T-helper 2 cell treated with Interferon-gamma antibody and Interleukin-4, amounts not matched to agents 5 μg/mL and 100 μg/mL, for 36 hours (primary cell): ENCODE data around the gene FARP1.

ENCODE experiments used
- DNase-seq: peaks from one replicate; pipeline ENCODE4 v3.0.0; 2021; ENCODE audit warnings: low spot score
- H3K27ac Mint-ChIP-seq: one replicate; pipeline ENCODE4 v1.8.0; 2021; ENCODE audit warnings: mild to moderate bottlenecking, mixed read lengths
- H3K27me3 Mint-ChIP-seq: one replicate; pipeline ENCODE4 v1.8.0; 2021; ENCODE audit warnings: low read depth, mixed read lengths
- H3K36me3 Mint-ChIP-seq: one replicate; pipeline ENCODE4 v1.8.0; 2021; ENCODE audit warnings: low read depth, mixed read lengths
- H3K4me1 Mint-ChIP-seq: one replicate; pipeline ENCODE4 v1.8.0; 2021; ENCODE audit warnings: low read depth, mixed read lengths
- H3K4me3 Mint-ChIP-seq: one replicate; pipeline ENCODE4 v1.8.0; 2022; ENCODE audit warnings: mild to moderate bottlenecking, moderate library complexity, mixed read lengths
- H3K9me3 Mint-ChIP-seq: one replicate; pipeline ENCODE4 v1.8.0; 2021; ENCODE audit warnings: mixed read lengths

The FARP1 gene

GRCh38 chr13:98192008-98192407 lies 49.1 kb downstream of the FARP1 start:
- Mint-ChIP-seq H3K27ac (no peak overlapping the region), H3K36me3 (no peaks in the 10 kb centered on the region), H3K9me3 (no peaks in the 10 kb centered on the region), H3K27me3 (no peaks in the 10 kb centered on the region), H3K4me1 (no peaks in the 10 kb centered on the region), H3K4me3 (no peak overlapping the region)
- DNase-seq: no peak

GRCh38 chr13:98195054-98195791 lies 52.3 kb downstream of the FARP1 start:
- no peak overlapping the region for H3K27ac Mint-ChIP-seq
- no peak overlapping the region for H3K4me3 Mint-ChIP-seq
- DNase-seq: no peak
- H3K27me3 Mint-ChIP-seq: no peaks in the 10 kb centered on the region
- no peaks in the 10 kb centered on the region for H3K4me1 Mint-ChIP-seq
- no peaks in the 10 kb centered on the region for H3K9me3 Mint-ChIP-seq
- H3K36me3 Mint-ChIP-seq: no peaks in the 10 kb centered on the region

- Mint-ChIP-seq H3K27me3 (no peaks in the 10 kb centered on the region), H3K4me1 (no peaks in the 10 kb centered on the region), H3K27ac (no peak overlapping the region), H3K9me3 (no peaks in the 10 kb centered on the region), H3K36me3 (no peaks in the 10 kb centered on the region), H3K4me3 (no peak overlapping the region)
- DNase-seq: no peak
Measured at GRCh38 chr13:98198683-98199082, 55.8 kb downstream of the FARP1 start.

- no peaks in the 10 kb centered on the region for H3K27me3 Mint-ChIP-seq
- no peak for DNase-seq
- H3K9me3 Mint-ChIP-seq: no peaks in the 10 kb centered on the region
- H3K27ac Mint-ChIP-seq: no peak overlapping the region
- H3K4me3 Mint-ChIP-seq: no peak overlapping the region
- no peaks in the 10 kb centered on the region for H3K36me3 Mint-ChIP-seq
- no peaks in the 10 kb centered on the region for H3K4me1 Mint-ChIP-seq
Measured at GRCh38 chr13:98199480-98199879, 56.6 kb downstream of the FARP1 start.

- H3K4me1 Mint-ChIP-seq: no peaks in the 10 kb centered on the region
- H3K36me3 Mint-ChIP-seq: no peaks in the 10 kb centered on the region
- no peaks in the 10 kb centered on the region for H3K27me3 Mint-ChIP-seq
- no peak for DNase-seq
- H3K4me3 Mint-ChIP-seq: no peak overlapping the region
- no peak overlapping the region for H3K27ac Mint-ChIP-seq
- H3K9me3 Mint-ChIP-seq: no peaks in the 10 kb centered on the region
Measured at GRCh38 chr13:98200211-98200878, 57.5 kb downstream of the FARP1 start.

GRCh38 chr13:98201189-98201588 lies 58.3 kb downstream of the FARP1 start:
- H3K4me3 Mint-ChIP-seq: no peak overlapping the region
- no peak for DNase-seq
- H3K4me1 Mint-ChIP-seq: no peaks in the 10 kb centered on the region
- no peak overlapping the region for H3K27ac Mint-ChIP-seq
- no peaks in the 10 kb centered on the region for H3K9me3 Mint-ChIP-seq
- no peaks in the 10 kb centered on the region for H3K36me3 Mint-ChIP-seq
- no peaks in the 10 kb centered on the region for H3K27me3 Mint-ChIP-seq

- no peaks in the 10 kb centered on the region for H3K9me3 Mint-ChIP-seq
- H3K27ac Mint-ChIP-seq: no peak overlapping the region
- H3K27me3 Mint-ChIP-seq: no peaks in the 10 kb centered on the region
- H3K36me3 Mint-ChIP-seq: no peaks in the 10 kb centered on the region
- no peak for DNase-seq
- no peak overlapping the region for H3K4me3 Mint-ChIP-seq
- H3K4me1 Mint-ChIP-seq: no peaks in the 10 kb centered on the region
Measured at GRCh38 chr13:98201984-98202383, 59.1 kb downstream of the FARP1 start.

GRCh38 chr13:98203646-98204326 lies 60.9 kb downstream of the FARP1 start:
- Mint-ChIP-seq H3K27me3 (no peaks in the 10 kb centered on the region), H3K4me3 (no peak overlapping the region), H3K4me1 (no peaks in the 10 kb centered on the region), H3K27ac (no peak overlapping the region), H3K36me3 (no peaks in the 10 kb centered on the region), H3K9me3 (no peaks in the 10 kb centered on the region)
- no peak for DNase-seq

- no peaks in the 10 kb centered on the region for H3K9me3 Mint-ChIP-seq
- H3K36me3 Mint-ChIP-seq: no peaks in the 10 kb centered on the region
- no peaks in the 10 kb centered on the region for H3K4me1 Mint-ChIP-seq
- no peak overlapping the region for H3K4me3 Mint-ChIP-seq
- H3K27me3 Mint-ChIP-seq: no peaks in the 10 kb centered on the region
- H3K27ac Mint-ChIP-seq: no peak overlapping the region
- DNase-seq: no peak
Measured at GRCh38 chr13:98204546-98204945, 61.7 kb downstream of the FARP1 start.

GRCh38 chr13:98206946-98207345 lies 64.1 kb downstream of the FARP1 start:
- Mint-ChIP-seq H3K9me3 (no peaks in the 10 kb centered on the region), H3K4me1 (no peaks in the 10 kb centered on the region), H3K27ac (no peak overlapping the region), H3K4me3 (no peak overlapping the region), H3K36me3 (no peaks in the 10 kb centered on the region), H3K27me3 (no peaks in the 10 kb centered on the region)
- DNase-seq: no peak

GRCh38 chr13:98207416-98207815 lies 64.5 kb downstream of the FARP1 start:
- no peaks in the 10 kb centered on the region for H3K4me1 Mint-ChIP-seq
- DNase-seq: no peak
- no peaks in the 10 kb centered on the region for H3K27me3 Mint-ChIP-seq
- no peak overlapping the region for H3K4me3 Mint-ChIP-seq
- no peaks in the 10 kb centered on the region for H3K9me3 Mint-ChIP-seq
- H3K27ac Mint-ChIP-seq: no peak overlapping the region
- H3K36me3 Mint-ChIP-seq: no peaks in the 10 kb centered on the region

GRCh38 chr13:98208606-98209005 lies 65.7 kb downstream of the FARP1 start:
- no peaks in the 10 kb centered on the region for H3K36me3 Mint-ChIP-seq
- H3K27me3 Mint-ChIP-seq: no peaks in the 10 kb centered on the region
- no peak overlapping the region for H3K4me3 Mint-ChIP-seq
- H3K9me3 Mint-ChIP-seq: no peaks in the 10 kb centered on the region
- DNase-seq: no peak
- no peaks in the 10 kb centered on the region for H3K4me1 Mint-ChIP-seq
- H3K27ac Mint-ChIP-seq: no peak overlapping the region

GRCh38 chr13:98212763-98213162 lies 69.9 kb downstream of the FARP1 start:
- H3K4me1 Mint-ChIP-seq: no peaks in the 10 kb centered on the region
- no peaks in the 10 kb centered on the region for H3K27me3 Mint-ChIP-seq
- H3K27ac Mint-ChIP-seq: no peak overlapping the region
- no peaks in the 10 kb centered on the region for H3K9me3 Mint-ChIP-seq
- no peaks in the 10 kb centered on the region for H3K36me3 Mint-ChIP-seq
- no peak overlapping the region for H3K4me3 Mint-ChIP-seq
- DNase-seq: no peak

- Mint-ChIP-seq H3K9me3 (no peaks in the 10 kb centered on the region), H3K36me3 (no peaks in the 10 kb centered on the region), H3K4me1 (no peaks in the 10 kb centered on the region), H3K27ac (no peak overlapping the region), H3K4me3 (no peak overlapping the region), H3K27me3 (no peaks in the 10 kb centered on the region)
- no peak for DNase-seq
Measured at GRCh38 chr13:98213354-98213753, 70.5 kb downstream of the FARP1 start.
